ENCODE measurements around the gene TSEN54. TPM values are rescaled to one million over a fixed set of nuclear protein-coding genes. Genes with fewer than 3 reads are reported as not detected.

Gene TSEN54
- polyA plus RNA-seq, result 2.3 and 4.3 TPM in 2 replicates

GRCh38 chr17:75516255-75516618, at the start of gene TSEN54:
TSEN54 (plus strand) TSS chr17:75516528; CDS start chr17:75516561, 33 bp downstream.

GRCh38 chr17:75515496-75516254, 653 bp upstream of the TSEN54 start, which contains the start of gene CASKIN2:
CASKIN2 (minus strand) TSS chr17:75515537; CDS start chr17:75513804, 1,733 bp downstream.

GRCh38 chr17:75524970-75525805, 8.9 kb downstream of the TSEN54 start, which contains the start of gene LLGL2:
LLGL2 (plus strand) TSS chr17:75525697; CDS start chr17:75543427, 17,730 bp downstream.

Other genes starting within 250 kb of the TSEN54 start
- 3.8 and 7.1 TPM in 2 replicates for gene MIF4GD, start 245.3 kb upstream of the TSEN54 start, polyA plus RNA-seq
- 5.8 and 8.1 TPM in 2 replicates for gene SLC25A19, start 227.1 kb upstream of the TSEN54 start, polyA plus RNA-seq
- 219 and 222 TPM in 2 replicates for gene GRB2, start 110.8 kb upstream of the TSEN54 start, polyA plus RNA-seq
- 6.1 and 6.2 TPM in 2 replicates for gene TMEM94, start 59.9 kb upstream of the TSEN54 start, polyA plus RNA-seq
- gene CASKIN2, start 991 bp upstream of the TSEN54 start, polyA plus RNA-seq, result 0.17 and 0.27 TPM in 2 replicates
- gene LLGL2, start 9.2 kb downstream of the TSEN54 start, polyA plus RNA-seq, result not detected in 2 replicates
- gene MYO15B, start 71.3 kb downstream of the TSEN54 start, polyA plus RNA-seq, result not detected in 2 replicates
- not detected in 2 replicates for gene SMIM5, start 116.9 kb downstream of the TSEN54 start, polyA plus RNA-seq
- 8.6 and 9.0 TPM in 2 replicates for gene RECQL5, start 150.6 kb downstream of the TSEN54 start, polyA plus RNA-seq
- gene SAP30BP, start 150.8 kb downstream of the TSEN54 start, polyA plus RNA-seq, result 84.6 and 108 TPM in 2 replicates
- not detected in 2 replicates for gene ITGB4, start 204.9 kb downstream of the TSEN54 start, polyA plus RNA-seq
- gene GALK1, start 248.7 kb downstream of the TSEN54 start, polyA plus RNA-seq, result 1.1 TPM in 1 of 2 replicates, not detected in the other